Keratinocyte (primary cell): ENCODE measurements around the gene PLCH2. TPM values are rescaled to one million over a fixed set of nuclear protein-coding genes. Genes with fewer than 3 reads are reported as not detected.

ENCODE experiments used
- DNase-seq: peaks from one replicate; pipeline ENCODE4 v3.0.0-alpha.2; 2011; ENCODE audit warnings: low read depth, missing footprints, low spot score
- FAIRE-seq: peaks from 2 replicates; lab custom pipeline; 2011; peaks lifted over from hg19 to GRCh38; lab: Jason Lieb, UNC
- H2AFZ ChIP-seq: 2 replicates; pipeline ENCODE4 v1.6.0; 2012; ENCODE audit warnings: low read length, control low read depth, inconsistent platforms; ENCODE audit not compliant: control insufficient read depth
- H3K27ac ChIP-seq: 2 replicates; pipeline ENCODE4 v1.5.1; 2011; ENCODE audit warnings: low read length; ENCODE audit not compliant: control insufficient read depth, insufficient read depth
- H3K27me3 ChIP-seq: 3 replicates; pipeline ENCODE4 v1.6.0; 2011; ENCODE audit warnings: low read length; ENCODE audit not compliant: control insufficient read depth, insufficient read depth; ENCODE audit errors: extremely low read depth
- H3K36me3 ChIP-seq, 2 experiments: 2 replicates in 1 of 2; 3 replicates in 1 of 2; pipeline ENCODE4 v1.5.1; 2011; ENCODE audit warnings: low read length in 2 of 2, mild to moderate bottlenecking in 1 of 2; ENCODE audit not compliant: control insufficient read depth in 2 of 2, insufficient read depth in 2 of 2; ENCODE audit errors: extremely low read depth in 1 of 2
- H3K4me1 ChIP-seq: 3 replicates; pipeline ENCODE4 v1.5.1; 2011; ENCODE audit warnings: low read length; ENCODE audit not compliant: control insufficient read depth, insufficient read depth; ENCODE audit errors: extremely low read depth
- H3K4me2 ChIP-seq: 3 replicates; pipeline ENCODE4 v1.6.0; 2011; ENCODE audit warnings: low read depth, low read length; ENCODE audit not compliant: control insufficient read depth, insufficient read depth; ENCODE audit errors: extremely low read depth
- H3K4me3 ChIP-seq, 3 experiments: fragments of 200-600 bp in 1 of 3; sonication (generic) in 1 of 3; 2 replicates in 2 of 3; 3 replicates in 1 of 3; pipeline ENCODE4 v1.5.1; 2011 to 2016; ENCODE audit warnings: low read length in 3 of 3, mild to moderate bottlenecking in 3 of 3, control low read depth in 2 of 3, inconsistent platforms in 1 of 3, low read depth in 1 of 3, mixed read lengths in 1 of 3, mixed run types in 1 of 3, moderate library complexity in 1 of 3; ENCODE audit not compliant: control insufficient read depth in 2 of 3, insufficient read depth in 2 of 3; ENCODE audit errors: extremely low read depth in 1 of 3
- H3K79me2 ChIP-seq: 2 replicates; pipeline ENCODE4 v1.6.0; 2012; ENCODE audit warnings: low read length; ENCODE audit not compliant: control insufficient read depth, insufficient read depth
- H3K9ac ChIP-seq: 3 replicates; pipeline ENCODE4 v1.6.0; 2011; ENCODE audit warnings: low read length; ENCODE audit not compliant: control insufficient read depth, insufficient read depth; ENCODE audit errors: extremely low read depth
- H3K9me1 ChIP-seq: 3 replicates; pipeline ENCODE4 v1.6.0; 2011; ENCODE audit warnings: low read length; ENCODE audit not compliant: control insufficient read depth, insufficient read depth; ENCODE audit errors: extremely low read depth
- H3K9me3 ChIP-seq: 2 replicates; pipeline ENCODE4 v1.5.1; 2012; ENCODE audit warnings: low read depth, low read length; ENCODE audit not compliant: control insufficient read depth
- H4K20me1 ChIP-seq: 3 replicates; pipeline ENCODE4 v1.6.0; 2011; ENCODE audit warnings: low read length; ENCODE audit not compliant: control insufficient read depth, insufficient read depth; ENCODE audit errors: extremely low read depth
- EZH2 ChIP-seq: IDR thresholded peaks from one replicate; pipeline ENCODE4 v1.6.1; 2012; ENCODE audit warnings: inconsistent platforms, mild to moderate bottlenecking, low read length, moderate library complexity
- dilution Hi-C: fragments of 300-500 bp; cut with MboI; formaldehyde crosslinking; loops from one replicate; pipeline ENCODE4 v1.7.0; 2020; ENCODE audit warnings: low sequenced_read_pairs; ENCODE audit not compliant: extremely low pct_ligation_motif_present
- polyA plus RNA-seq, 5 experiments: library from polyadenylated mRNA; depleted of rRNA in 3 of 5; stranded (reverse) in 3 of 5; stranded (forward) in 1 of 5; unstranded in 1 of 5; fragments of >200 nt; gene quantifications; 1 replicate in 1 of 5; 2 replicates in 3 of 5; 3 replicates in 1 of 5; pipeline versions ENCODE4 v1.2.1 to v1.2.3, GENCODE V29; 2011 to 2012; ENCODE audit warnings: missing spikeins in 2 of 5, low read depth in 1 of 5, low replicate concordance in 1 of 5
- TF ChIP-seq, protein P1 (sequence below), 3 experiments: IDR thresholded peaks in 1 of 3; conservative IDR thresholded peaks in 1 of 3; optimal IDR thresholded peaks in 1 of 3; 2 replicates in 2 of 3; 3 replicates in 1 of 3; pipeline versions ENCODE3 to v1.5.1; 2011; ENCODE audit warnings: low read length in 3 of 3, mild to moderate bottlenecking in 3 of 3, moderate library complexity in 2 of 3, control low read depth in 1 of 3, inconsistent platforms in 1 of 3; ENCODE audit not compliant: insufficient read depth in 2 of 3; ENCODE audit errors: extremely low read depth in 1 of 3

PLCH2 gene
- polyA plus RNA-seq, 1 donor (not counting 4 experiments of a cell fraction or from before 2014, with no cell fraction given) = 57.4 TPM

DNA sequence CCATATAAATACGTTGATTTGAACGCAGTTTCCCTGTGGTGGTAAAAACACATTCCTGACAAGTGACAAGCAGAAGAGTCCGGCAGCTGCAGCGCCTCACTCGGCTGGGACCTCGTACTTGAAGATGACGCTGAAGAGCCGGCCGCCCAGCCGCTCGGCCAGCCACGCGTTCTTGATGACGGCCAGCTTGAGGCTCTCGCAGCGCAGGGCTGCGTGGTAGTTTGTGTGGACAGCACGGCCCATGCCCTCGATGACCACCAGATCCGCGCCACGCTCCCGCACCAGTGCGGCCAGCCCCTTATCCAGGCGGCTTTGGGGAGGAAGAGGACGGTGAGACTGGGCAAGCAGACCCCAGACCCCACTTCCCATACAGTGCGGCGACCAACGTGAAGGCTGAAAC, 32.7 kb downstream of the PLCH2 start:
- H3K27ac ChIP-seq = no peak overlapping the region
- dilution Hi-C loops = no loop called here
- FAIRE-seq (no peak), DNase-seq (no peak)
- H2AFZ ChIP-seq = no peak overlapping the region
- H3K27me3 ChIP-seq = no peaks in the 10 kb centered on the region
- H3K9ac ChIP-seq = no peak overlapping the region
- no peak overlapping the region for H3K4me3 ChIP-seq
- peaks cover 13 to 19% of the 10 kb centered on the region in 2 experiments for H3K36me3 ChIP-seq
- no peaks in the 10 kb centered on the region for H3K9me3 ChIP-seq
- no peaks in the 10 kb centered on the region for H3K4me1 ChIP-seq
- TF ChIP-seq, protein P1, sequence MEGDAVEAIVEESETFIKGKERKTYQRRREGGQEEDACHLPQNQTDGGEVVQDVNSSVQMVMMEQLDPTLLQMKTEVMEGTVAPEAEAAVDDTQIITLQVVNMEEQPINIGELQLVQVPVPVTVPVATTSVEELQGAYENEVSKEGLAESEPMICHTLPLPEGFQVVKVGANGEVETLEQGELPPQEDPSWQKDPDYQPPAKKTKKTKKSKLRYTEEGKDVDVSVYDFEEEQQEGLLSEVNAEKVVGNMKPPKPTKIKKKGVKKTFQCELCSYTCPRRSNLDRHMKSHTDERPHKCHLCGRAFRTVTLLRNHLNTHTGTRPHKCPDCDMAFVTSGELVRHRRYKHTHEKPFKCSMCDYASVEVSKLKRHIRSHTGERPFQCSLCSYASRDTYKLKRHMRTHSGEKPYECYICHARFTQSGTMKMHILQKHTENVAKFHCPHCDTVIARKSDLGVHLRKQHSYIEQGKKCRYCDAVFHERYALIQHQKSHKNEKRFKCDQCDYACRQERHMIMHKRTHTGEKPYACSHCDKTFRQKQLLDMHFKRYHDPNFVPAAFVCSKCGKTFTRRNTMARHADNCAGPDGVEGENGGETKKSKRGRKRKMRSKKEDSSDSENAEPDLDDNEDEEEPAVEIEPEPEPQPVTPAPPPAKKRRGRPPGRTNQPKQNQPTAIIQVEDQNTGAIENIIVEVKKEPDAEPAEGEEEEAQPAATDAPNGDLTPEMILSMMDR (optimal IDR thresholded peaks at IDR 0.05 in 1 of 3, IDR thresholded peaks at IDR 0.05 in 1 of 3, conservative IDR thresholded peaks at IDR 0.05 in 1 of 3; ENCODE audit: extremely low read depth in 1 of 3, insufficient read depth in 2 of 3, low read length in 3 of 3) = no peak
- TF ChIP-seq EZH2 = no peak
- no peak overlapping the region for H3K4me2 ChIP-seq
- peaks cover 4% of the 10 kb centered on the region for H4K20me1 ChIP-seq
- H3K9me1 ChIP-seq = no peaks in the 10 kb centered on the region
- no peaks in the 10 kb centered on the region for H3K79me2 ChIP-seq

DNA sequence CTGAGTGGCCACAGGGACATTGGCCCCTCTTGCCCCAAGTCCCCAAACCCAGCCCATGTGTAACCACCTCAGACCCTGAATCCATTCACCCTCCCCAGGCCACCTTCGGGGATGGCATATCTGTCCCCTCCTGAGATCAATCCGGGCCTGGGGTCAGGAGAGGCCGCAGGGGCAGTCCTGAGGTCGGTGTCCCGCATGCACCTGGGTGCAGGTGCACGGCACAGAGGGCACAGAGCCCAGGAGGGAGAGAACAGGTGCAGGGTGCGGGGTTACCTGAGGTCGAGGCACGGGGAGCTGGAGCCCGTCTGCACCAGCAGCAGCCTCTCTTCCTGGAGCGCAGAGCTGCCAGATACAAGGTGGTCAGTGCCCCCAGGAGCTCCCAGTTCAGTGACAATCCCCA, 33.5 kb downstream of the PLCH2 start:
- no peaks in the 10 kb centered on the region for H3K9me3 ChIP-seq
- H2AFZ ChIP-seq = no peak overlapping the region
- no peaks in the 10 kb centered on the region for H3K27me3 ChIP-seq
- H3K27ac ChIP-seq = no peak overlapping the region
- dilution Hi-C loops = no loop called here
- H3K4me3 ChIP-seq = no peak overlapping the region
- peaks cover 18 to 23% of the 10 kb centered on the region in 2 experiments for H3K36me3 ChIP-seq
- no peaks in the 10 kb centered on the region for H3K9me1 ChIP-seq
- DNase-seq (no peak), FAIRE-seq (no peak)
- peaks cover 4% of the 10 kb centered on the region for H4K20me1 ChIP-seq
- TF ChIP-seq, protein P1 (optimal IDR thresholded peaks at IDR 0.05 in 1 of 3, IDR thresholded peaks at IDR 0.05 in 1 of 3, conservative IDR thresholded peaks at IDR 0.05 in 1 of 3; ENCODE audit: extremely low read depth in 1 of 3, insufficient read depth in 2 of 3, low read length in 3 of 3) = no peak
- no peaks in the 10 kb centered on the region for H3K79me2 ChIP-seq
- H3K4me2 ChIP-seq = no peak overlapping the region
- H3K4me1 ChIP-seq = no peaks in the 10 kb centered on the region
- no peak overlapping the region for H3K9ac ChIP-seq
